Coronary artery (tissue), 2 donors: ENCODE data around the gene DSCAML1.
A peak's percentile ranks its signal among the peaks of the same experiment; 100 is the strongest.

Experiments
- DNase-seq: peaks from one replicate; pipeline ENCODE4 v3.0.0-alpha.2; 2017; ENCODE audit warnings: low spot score
- H3K27ac ChIP-seq, 2 donors: fragments of 200-600 bp; sonication (generic); one replicate each; pipeline ENCODE4 v1.5.1; 2016 to 2019
- H3K4me3 ChIP-seq: fragments of 200-600 bp; sonication (generic); 2 replicates; pipeline ENCODE4 v1.5.1; 2016; ENCODE audit warnings: mild to moderate bottlenecking, moderate library complexity
- TF ChIP-seq, protein P1 (sequence below): fragments of 200-600 bp; sonication (generic); IDR thresholded peaks from one replicate; pipeline ENCODE4 v1.5.1; 2019; ENCODE audit warnings: antibody characterized with exemption

DSCAML1 gene

GRCh38 chr11:117430293-117430955 is 366.6 kb downstream of the DSCAML1 start:
- TF ChIP-seq, protein P1, sequence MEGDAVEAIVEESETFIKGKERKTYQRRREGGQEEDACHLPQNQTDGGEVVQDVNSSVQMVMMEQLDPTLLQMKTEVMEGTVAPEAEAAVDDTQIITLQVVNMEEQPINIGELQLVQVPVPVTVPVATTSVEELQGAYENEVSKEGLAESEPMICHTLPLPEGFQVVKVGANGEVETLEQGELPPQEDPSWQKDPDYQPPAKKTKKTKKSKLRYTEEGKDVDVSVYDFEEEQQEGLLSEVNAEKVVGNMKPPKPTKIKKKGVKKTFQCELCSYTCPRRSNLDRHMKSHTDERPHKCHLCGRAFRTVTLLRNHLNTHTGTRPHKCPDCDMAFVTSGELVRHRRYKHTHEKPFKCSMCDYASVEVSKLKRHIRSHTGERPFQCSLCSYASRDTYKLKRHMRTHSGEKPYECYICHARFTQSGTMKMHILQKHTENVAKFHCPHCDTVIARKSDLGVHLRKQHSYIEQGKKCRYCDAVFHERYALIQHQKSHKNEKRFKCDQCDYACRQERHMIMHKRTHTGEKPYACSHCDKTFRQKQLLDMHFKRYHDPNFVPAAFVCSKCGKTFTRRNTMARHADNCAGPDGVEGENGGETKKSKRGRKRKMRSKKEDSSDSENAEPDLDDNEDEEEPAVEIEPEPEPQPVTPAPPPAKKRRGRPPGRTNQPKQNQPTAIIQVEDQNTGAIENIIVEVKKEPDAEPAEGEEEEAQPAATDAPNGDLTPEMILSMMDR, result no peak
- H3K4me3 ChIP-seq, result no peak overlapping the region
- H3K27ac ChIP-seq, result no peak overlapping the region
- no peak for DNase-seq

- no peak for DNase-seq
- Histone ChIP-seq H3K4me3 (no peak overlapping the region), H3K27ac (no peak overlapping the region)
- TF ChIP-seq, protein P1, result no peak
Measured at GRCh38 chr11:117428856-117429229, 368.2 kb downstream of the DSCAML1 start.

- H3K27ac ChIP-seq, result no peak overlapping the region
- no peak for DNase-seq
- TF ChIP-seq, protein P1, result no peak
Measured at GRCh38 chr11:117428186-117428855, 368.7 kb downstream of the DSCAML1 start.

GRCh38 chr11:117427356-117427874 is 369.6 kb downstream of the DSCAML1 start:
- TF ChIP-seq, protein P1, result no peak
- no peak overlapping the region for H3K27ac ChIP-seq
- no peak overlapping the region for H3K4me3 ChIP-seq
- DNase-seq, result no peak

More at GRCh38 chr11:117428186-117428855, 368.7 kb downstream of the DSCAML1 start:
- no peak overlapping the region for H3K4me3 ChIP-seq

DNA sequence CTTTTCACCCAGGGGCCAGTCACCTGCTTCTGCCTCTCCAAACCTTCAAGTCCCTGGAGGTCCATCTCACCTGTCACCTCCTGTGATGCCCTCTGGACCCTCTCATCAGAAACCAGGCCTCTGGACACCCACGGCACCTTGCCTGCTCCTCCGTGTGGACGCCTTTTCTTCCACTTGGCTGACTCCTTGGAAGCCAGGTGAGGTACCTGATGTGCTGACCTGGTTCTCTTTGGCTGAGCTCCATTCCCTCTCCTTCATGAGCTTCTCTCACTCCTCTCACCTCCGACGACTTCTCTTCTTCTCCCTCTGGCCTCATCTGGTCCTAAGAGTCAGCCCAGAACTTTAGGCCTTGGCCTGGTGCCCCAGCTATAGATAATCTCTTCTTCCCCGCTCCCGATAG is 370.1 kb downstream of the DSCAML1 start:
- DNase-seq, result no peak
- no peak overlapping the region for H3K4me3 ChIP-seq
- TF ChIP-seq, protein P1, result no peak
- H3K27ac ChIP-seq, result no peak overlapping the region

DNA sequence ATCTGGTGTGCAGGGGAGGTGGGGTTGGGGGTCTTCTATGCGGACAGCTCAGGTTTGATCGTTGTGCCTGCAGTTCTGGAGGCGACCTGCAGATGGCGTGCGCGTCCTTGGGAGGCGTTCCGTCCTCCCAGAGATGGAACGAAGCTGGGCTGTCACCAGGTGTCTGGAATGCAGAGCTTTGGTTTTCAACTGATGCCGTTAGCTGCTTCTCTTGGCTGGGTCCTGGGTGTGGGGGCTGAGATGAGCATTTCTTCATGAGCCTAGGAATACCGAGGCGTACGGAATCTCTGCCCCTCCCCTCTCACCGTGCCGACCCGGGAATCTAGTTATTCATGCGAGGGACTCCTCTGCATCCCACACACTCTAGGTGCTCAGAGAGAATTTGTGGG is 370.7 kb downstream of the DSCAML1 start:
- Histone ChIP-seq H3K4me3 (peak overlapping the region; percentile 45), H3K27ac (no peak overlapping the region)
- no peak for DNase-seq
- TF ChIP-seq, protein P1, result peak; percentile 90
